ENCODE results near the gene CCR9.

CCR9 gene

DNA sequence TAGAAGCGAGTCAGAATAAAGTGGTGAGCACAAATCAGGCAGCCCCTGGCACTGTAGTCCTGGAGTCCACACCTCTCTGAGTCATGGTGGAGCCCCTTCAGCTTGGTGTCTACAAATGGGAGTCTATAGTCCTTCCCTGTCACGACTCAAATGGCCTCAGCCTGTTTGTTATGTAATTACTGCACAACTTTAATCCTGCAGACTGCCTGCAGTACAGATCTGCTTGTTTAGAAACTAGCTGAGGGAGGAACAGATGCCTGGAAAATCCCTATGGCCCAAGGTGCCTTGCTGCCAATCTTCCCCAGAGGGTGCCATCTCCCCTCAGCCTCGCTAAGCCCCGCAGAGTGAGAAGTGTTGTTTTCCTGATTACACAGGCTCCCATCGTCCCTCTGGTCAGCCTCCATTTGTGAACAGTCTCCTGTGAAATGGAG is 53.0 kb downstream of the CCR9 start:
- DNase-seq: no peak

DNA sequence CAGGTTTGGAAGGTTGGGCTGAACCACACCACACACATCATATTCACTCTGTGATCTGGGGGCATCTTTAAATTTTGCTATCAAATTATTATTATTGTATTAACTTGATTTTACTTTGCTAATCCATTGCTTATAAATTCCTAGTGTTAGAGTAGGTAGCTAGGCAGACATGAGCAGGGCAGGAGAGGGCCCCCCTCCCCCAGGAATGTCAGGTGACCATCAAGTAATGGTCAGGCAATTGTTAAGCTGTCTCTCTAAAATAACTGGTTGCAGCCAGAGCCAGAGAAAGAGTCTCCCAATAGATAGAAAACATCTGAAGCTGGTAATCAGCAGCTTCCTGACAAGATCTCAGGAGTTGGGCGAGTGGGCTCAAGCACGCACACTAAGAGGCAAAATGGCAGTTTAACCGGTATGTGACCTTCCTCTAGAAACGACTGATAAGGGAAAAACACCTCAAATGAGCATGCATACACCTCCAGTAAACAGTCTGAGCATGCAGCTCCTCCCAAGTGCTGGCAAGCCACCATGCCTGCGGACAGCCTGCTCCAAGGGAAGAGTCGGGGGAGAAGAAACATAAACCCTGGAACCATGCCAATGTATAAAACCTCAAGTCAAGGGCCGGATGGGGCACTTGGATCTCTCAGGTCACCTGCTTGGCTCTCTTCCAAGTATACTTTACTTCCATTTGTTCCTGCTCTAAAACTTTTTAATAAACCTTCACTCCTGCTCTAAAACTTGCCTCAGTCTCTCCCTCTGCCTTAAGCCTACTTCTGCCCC is 53.8 kb downstream of the CCR9 start:
- DNase-seq: no peak

DNA sequence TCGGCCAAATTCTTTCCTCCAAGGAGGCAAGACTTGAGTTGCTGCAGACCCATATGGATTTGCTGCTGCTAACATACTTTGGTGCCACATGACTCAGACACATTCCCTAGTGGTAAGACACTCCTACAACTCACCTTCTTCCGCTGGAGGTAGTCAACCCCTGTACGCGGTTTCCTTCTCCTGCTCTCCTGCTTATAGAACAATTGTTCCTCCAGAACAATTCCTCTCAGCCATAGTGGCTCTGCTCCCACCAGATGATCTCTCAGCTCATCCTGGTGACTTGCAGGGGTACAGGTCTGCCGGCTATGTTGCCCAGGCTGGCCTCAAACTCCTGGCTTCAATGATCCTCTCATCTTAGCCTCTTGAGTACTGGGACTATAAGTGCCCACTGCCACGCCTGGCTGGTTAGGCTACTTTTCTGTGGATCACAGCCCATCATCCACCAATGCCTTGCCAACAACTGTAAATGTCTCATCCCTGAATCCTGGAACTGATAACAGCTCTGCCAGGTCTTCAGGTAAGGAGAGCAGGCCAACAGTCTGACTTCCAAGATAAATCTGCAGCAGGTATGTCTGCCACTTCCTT is 54.5 kb downstream of the CCR9 start:
- DNase-seq: no peak

DNA sequence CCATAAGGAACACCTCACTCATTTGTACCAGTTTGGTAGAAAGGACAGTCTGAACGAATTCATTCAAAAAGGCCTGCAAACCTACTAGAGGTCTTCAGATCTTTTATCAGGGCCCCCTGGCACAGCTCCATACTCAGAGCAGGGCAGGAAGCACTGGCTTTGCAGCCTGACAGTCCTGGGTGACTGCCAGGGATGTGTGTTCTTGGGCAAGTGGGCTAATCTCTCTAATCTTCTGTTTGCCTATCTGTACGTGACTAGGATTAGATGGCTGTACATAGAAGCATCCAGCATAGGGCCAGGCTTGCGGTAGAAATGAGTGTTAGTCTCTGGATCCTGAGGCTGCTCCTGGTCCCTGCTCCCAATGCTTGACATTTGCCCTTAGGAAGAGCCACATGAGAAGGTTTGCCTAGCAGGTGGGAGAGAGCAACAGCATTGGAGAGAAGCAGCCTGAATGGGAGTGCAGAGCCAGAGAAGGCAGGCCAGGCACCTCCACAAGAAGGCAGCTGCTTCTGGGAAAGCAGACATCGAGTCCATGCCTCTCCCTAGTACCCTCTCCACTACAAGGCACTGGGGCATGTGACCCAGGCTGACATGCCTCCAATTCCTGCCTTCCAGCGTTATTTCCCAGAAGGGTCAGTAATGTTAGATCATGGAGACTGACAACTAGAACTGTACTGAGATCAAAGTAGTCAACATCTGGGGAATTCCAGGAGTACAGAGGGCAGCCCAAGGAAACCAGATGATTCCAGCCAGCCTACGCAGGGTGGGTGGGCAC is 55.9 kb downstream of the CCR9 start:
- DNase-seq: no peak

DNA sequence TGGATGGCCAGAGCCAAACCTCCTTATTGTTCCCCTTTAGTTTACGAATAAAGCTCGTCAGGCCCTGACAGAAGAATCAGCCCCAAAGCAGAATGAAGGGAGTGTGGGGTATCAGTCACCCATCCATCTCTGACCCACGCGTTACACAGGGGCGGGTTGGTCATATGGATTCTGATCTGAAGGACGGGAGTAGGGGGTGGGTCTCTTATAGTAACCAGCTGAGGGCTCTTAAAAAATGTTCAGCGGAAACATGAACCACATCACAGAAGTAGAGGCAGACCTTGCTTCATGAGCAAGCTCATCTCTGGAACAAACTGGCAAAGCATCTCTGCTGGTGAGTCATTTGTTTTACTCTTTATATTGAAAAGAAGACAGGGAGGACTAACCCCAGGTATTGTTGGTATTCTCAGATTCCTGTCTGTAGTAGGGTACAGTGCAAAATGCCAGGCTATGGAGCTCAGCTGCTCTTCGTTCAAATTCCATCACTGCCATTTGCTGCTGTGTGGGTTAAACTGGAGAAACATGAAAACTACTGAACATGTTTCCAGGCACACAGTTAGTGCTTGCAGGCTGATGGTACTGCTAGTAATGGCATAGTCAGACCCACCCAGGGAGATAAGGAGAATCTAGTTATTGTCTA is 57.0 kb downstream of the CCR9 start, which contains the start of gene CXCR6:
CXCR6 (plus strand) TSS at position 258 of the 640 bp plus-strand sequence. CDS start 3,018 bp downstream, outside the sequence.
- DNase-seq: no peak

DNA sequence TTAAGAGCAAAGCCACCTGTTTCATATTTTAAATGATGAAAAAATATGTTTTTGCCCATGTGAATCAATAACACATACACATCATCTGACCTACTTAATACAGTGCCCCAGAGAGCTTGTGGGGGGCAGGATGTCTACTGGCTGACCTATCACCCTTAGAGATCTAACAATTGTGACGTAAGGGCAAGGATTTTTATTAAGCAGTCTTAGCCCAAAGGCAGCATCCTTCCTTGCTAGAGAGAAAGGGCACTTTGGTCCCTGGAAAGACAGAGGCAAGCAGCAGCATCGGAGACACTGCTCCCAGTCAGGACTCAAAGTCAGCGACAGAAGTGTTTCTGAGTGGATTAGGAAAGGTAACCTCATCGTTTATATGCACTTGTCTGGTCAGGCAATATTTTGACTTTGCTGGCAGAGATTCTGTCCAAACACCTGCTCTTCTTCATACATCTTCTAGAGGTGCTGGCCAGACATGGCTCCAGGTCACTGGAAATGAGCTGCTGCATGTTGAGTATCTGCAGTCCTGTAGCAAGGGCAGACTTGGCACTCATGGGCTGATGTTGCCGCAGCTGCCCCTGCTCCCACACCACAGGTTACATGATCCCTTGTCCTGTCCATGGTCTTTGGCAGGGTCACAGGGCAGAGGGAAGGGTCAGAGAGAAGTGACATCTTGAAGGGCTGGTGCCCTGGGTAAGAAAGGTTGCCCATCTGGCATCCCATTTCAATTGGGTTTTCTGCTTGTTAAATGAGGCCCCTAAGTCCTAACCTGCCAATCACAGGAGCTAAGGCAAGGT is 58.7 kb downstream of the CCR9 start:
- DNase-seq: no peak

DNA sequence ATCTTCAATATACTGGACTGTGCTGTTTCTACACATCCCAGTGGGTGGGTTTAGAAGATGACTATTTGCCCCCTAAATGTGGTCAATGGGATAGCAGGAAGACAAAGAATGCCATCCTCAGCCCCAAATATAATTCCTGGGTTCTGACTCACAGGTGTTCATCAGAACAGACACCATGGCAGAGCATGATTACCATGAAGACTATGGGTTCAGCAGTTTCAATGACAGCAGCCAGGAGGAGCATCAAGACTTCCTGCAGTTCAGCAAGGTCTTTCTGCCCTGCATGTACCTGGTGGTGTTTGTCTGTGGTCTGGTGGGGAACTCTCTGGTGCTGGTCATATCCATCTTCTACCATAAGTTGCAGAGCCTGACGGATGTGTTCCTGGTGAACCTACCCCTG is 60.0 kb downstream of the CCR9 start:
- DNase-seq: no peak

DNA sequence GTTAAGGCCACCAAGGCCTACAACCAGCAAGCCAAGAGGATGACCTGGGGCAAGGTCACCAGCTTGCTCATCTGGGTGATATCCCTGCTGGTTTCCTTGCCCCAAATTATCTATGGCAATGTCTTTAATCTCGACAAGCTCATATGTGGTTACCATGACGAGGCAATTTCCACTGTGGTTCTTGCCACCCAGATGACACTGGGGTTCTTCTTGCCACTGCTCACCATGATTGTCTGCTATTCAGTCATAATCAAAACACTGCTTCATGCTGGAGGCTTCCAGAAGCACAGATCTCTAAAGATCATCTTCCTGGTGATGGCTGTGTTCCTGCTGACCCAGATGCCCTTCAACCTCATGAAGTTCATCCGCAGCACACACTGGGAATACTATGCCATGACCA is 60.5 kb downstream of the CCR9 start:
- no peak for DNase-seq

DNA sequence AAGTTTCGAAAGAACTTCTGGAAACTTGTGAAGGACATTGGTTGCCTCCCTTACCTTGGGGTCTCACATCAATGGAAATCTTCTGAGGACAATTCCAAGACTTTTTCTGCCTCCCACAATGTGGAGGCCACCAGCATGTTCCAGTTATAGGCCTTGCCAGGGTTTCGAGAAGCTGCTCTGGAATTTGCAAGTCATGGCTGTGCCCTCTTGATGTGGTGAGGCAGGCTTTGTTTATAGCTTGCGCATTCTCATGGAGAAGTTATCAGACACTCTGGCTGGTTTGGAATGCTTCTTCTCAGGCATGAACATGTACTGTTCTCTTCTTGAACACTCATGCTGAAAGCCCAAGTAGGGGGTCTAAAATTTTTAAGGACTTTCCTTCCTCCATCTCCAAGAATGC is 61.0 kb downstream of the CCR9 start:
- DNase-seq: no peak

DNA sequence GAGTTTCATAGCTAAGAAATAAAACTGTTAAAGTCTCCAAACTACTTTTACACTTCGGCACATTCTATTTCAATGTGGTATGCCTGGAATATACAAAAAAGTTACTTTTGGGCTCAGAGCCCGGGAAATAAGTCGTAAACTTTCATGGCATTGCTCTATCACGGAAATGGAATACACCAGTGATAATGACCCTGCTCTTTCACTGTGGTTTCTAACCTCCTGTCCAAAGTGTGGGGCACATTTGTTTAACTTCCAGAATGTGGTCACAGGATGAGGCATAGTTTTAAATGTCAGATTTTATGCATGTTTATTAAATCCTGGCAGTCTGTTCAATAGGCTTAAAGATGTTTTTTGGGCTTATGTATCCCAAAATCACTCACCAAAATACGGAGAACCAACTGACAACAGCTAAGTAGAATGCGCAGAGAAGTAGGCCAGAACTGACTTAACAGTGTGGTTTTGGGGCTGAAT is 62.0 kb downstream of the CCR9 start:
- DNase-seq: no peak

DNA sequence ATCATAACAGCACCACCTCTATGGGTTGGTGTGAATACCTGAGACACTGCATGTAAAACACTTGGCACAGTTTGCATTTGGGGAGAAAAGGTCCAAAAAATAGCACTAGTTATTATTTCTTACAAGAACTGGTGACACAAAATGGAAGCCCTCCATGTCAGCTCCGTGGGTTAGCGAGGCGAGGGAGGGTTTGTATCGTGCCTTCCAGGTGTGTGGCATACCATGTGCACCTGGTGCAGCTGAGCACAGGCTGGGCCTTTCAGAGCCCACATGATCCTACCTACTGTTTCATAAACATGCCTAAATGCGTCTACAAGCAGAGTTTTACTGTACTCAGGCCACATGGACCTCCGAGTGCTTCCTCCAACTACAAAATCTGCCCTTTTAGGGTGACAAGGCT is 62.5 kb downstream of the CCR9 start:
- DNase-seq: no peak

DNA sequence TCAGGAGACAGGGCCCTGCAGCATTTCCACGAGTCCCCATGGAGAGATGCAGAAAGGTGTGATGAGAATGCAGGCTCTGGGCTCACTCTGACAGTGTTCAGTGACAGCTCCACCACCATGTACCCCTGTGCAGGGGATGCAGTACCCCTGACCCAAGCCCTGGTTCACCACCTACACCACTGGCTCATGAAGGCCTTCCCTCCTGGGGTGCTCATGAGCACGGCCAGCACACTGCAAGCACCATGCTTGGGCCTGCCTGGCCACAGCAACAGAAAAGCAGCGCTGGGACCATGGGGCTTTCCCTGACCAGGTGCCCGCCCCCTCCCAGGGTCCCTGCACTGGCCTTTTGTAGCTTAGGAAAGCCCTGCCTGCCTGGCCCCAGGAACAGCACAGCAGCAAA is 63.1 kb downstream of the CCR9 start:
- DNase-seq: no peak

DNA sequence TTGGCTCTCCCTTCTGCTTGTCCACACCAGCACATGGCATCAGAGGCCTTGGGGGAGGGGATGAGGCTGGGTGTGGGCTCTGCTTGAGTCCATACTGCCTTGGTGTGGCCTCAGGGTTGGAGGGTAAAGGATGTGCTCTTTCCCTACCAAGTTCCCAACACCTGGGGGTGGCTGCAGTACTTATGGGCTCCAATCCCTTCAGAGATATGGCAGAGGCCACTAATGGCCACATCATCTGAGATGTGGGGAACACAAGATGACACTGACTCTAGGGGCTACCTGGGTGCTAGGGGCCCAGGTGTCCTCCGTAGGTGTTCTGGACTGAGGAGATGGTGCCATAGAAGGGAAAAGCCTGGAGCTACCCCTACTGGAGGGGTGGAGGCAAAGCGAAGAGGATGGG is 63.8 kb downstream of the CCR9 start:
- no peak for DNase-seq

DNA sequence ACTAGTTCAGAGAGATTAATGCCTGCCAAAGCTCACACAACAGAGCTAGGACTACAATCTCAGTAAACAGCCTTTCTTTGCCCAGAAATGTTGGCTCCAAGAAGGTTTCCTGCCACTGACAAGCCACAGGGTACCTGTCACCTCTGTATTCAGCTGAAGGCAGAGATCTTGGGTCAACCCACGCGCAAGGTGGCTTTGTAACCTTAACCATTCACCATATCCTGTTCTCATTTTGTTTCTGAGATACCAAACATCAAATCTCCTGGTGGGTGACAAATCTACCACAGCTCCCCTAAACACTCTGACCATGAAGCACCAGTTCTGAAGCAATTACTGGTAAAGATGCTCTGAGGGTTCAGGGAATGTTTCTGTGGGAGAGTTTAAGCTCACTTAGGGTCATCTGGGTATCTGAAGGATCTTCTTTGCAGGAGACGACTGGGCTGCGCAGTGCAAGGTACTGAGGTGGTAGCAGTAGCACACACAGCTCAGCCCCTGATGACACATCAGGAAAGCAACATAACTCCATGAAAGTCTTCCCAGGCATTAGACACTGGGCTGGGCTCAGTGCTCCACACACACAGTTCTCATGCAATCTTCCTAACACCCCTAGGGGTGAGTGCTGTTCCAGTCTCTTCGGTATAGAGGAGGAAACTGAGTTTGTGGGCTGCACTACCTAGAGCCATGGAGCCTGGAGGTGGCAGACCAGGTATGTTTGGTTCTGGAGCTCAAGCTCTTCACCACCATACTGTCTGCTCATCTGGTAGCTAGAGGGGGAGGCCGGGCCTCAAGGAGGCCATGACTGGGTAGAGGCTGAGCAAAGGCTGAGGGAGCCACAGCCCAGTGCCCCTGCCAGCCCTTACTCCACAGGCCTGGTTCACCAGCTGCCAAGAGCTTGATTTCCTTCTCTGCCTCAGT is 64.6 kb downstream of the CCR9 start:
- DNase-seq: no peak

DNA sequence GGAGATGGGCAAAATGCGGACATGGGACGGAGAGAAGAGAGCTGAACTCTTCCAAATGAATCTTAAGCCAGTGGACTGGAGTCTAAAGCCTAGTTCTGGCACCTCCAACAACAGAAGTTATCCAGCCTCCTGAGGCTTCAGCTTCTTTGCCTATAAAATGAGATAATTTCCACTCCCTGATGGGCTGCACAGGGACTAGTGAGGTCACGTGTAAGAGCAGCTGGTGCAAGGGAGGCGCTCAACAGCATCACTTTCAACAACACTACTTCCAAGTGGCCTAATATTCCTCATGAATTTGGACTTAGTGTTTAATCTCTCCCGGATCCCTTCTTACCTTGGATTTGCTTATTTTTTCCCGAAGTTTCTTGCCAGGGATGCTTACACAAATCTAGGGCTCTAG is 65.6 kb downstream of the CCR9 start:
- no peak for DNase-seq

DNA sequence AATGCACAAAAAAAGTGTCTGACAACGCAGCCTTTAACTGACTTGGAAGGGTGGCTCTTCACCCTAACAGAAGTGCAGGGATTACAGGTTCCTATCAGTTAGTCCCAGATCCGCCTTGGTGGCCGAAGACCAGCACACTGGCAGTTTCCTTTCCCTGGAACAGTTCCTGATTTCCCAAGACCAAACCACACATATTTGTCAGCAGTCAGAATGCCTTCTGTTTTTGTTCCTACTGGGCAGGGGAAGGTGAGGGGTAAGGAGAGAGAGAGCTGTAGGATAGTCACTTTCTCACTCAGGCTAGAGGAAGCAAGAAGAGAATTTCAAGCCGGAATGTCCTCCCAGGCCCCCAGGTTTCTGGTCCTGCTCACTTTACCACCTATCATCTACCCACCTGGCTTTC is 66.1 kb downstream of the CCR9 start:
- no peak for DNase-seq

Measured in NCI-H345 (cell line).